Smooth muscle cell of the pulmonary artery (primary cell): ENCODE data around the gene SPATA31D1. TPM values are rescaled to one million over a fixed set of nuclear protein-coding genes. Genes with fewer than 3 reads are reported as not detected.

Experiments used
- total RNA-seq: library from RNA; depleted of rRNA; stranded (reverse); fragments of >200 nt; gene quantifications from 2 replicates; pipeline ENCODE4 v1.2.3, GENCODE V29; 2014

The SPATA31D1 gene
- not detected in 2 replicates for total RNA-seq

DNA sequence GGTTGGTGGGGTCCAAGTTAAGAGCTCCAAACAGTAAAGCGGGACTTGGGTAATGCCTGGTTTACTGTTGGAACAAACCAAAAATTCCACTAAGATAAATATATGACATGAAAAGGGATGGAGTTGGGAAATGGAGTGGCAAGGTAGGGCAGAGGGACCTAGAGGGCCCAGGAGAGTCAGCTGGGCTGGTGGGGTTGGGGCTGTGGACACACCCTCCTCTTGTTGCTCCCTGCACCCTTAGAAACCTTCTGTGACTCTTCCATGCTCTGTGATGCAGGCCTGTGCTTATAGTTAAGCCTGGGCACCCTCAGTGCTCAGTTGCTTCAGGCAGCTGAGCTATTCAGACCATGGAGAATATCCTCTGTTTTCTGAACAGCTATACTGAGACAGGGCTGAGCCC is at the start of gene SPATA31D1:
Gene SPATA31D1, plus strand, starts transcription at position 301 of the 400 bp plus-strand sequence. Its CDS starts 47 bp downstream, at position 348.

DNA sequence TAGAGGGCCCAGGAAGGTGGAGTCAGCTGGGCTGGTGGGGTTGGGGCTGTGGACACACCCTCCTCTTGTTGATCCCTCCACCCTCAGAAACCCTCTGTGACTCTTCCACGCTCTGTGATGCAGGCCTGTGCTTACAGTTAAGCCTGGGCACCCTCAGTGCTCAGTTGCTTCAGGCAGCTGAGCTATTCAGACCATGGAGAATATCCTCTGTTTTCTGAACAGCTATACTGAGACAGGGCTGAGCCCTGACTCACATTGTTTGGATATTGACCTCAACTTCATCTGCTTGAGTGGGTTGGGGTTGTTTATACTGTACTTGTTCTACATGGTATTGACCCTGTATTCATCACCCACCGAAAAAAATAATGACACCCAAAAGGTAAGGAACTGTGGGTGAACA is 45.2 kb upstream of the SPATA31D1 start, which contains the start of gene SPATA31D3:
Gene SPATA31D3, plus strand, starts transcription at position 108 of the 400 bp plus-strand sequence. Its CDS starts 86 bp downstream, at position 194.

Other genes starting within 250 kb of the SPATA31D1 start
- gene SPATA31D4, start 60.3 kb upstream of the SPATA31D1 start, total RNA-seq, result not detected in 2 replicates
- gene SPATA31D3, start 45.3 kb upstream of the SPATA31D1 start, total RNA-seq, result not detected in 2 replicates